Panc1 (cell line): ENCODE data around the gene CRK. TPM values are rescaled to one million over a fixed set of nuclear protein-coding genes. Genes with fewer than 3 reads are reported as not detected.

Experiments
- ATAC-seq: fragments of 200-7000 bp; cut with Tn5 transposase; 2 replicates; pipeline ENCODE4 v1.9.1; 2020; ENCODE audit warnings: mild to moderate bottlenecking, moderate library complexity
- BruUV-seq: library from RNA; stranded (reverse); fragments of 400-500 nt; replicated peaks from 2 replicates; lab custom pipeline; 2021; lab: Mats Ljungman, UMichigan
- CTCF ChIA-PET: fragments of 300-600 bp; sonication (Branson Sonifier 250); formaldehyde crosslinking; loops from one replicate; lab custom pipeline; 2022; ENCODE audit warnings: antibody characterized with exemption; lab: Charles Lee
- POLR2A ChIA-PET: fragments of 300-600 bp; sonication (Branson Sonifier 250); formaldehyde crosslinking; loops from one replicate; lab custom pipeline; 2022; ENCODE audit warnings: antibody characterized with exemption; lab: Charles Lee
- DNase-seq: peaks from one replicate; pipeline ENCODE4 v3.0.0-alpha.2; 2010; ENCODE audit warnings: low read depth, low spot score
- H3K27ac ChIP-seq: 2 replicates; pipeline ENCODE4 v1.5.1; 2011; ENCODE audit warnings: mild to moderate bottlenecking, low read length, inconsistent platforms
- H3K27me3 ChIP-seq: fragments of 200-500 bp; sonication (Bioruptor generic); 2 replicates; pipeline ENCODE4 v1.6.0; 2014; ENCODE audit warnings: low read length, inconsistent platforms; ENCODE audit not compliant: control insufficient read depth, insufficient read depth
- H3K36me3 ChIP-seq: fragments of 200-500 bp; sonication (Bioruptor generic); 2 replicates; pipeline ENCODE4 v1.5.1; 2014; ENCODE audit warnings: inconsistent platforms, mild to moderate bottlenecking, low read length, moderate library complexity; ENCODE audit not compliant: control insufficient read depth, insufficient read depth
- H3K4me1 ChIP-seq: 2 replicates; pipeline ENCODE4 v1.5.1; 2011; ENCODE audit warnings: inconsistent platforms, mild to moderate bottlenecking, low read length, moderate library complexity; ENCODE audit not compliant: control insufficient read depth, insufficient read depth
- H3K4me3 ChIP-seq, 2 experiments: 2 replicates each; pipeline ENCODE4 v1.5.1; 2011 to 2012; ENCODE audit warnings: low read depth in 2 of 2, low read length in 2 of 2, mild to moderate bottlenecking in 2 of 2, inconsistent platforms in 1 of 2, moderate library complexity in 1 of 2
- H3K9me3 ChIP-seq: fragments of 200-500 bp; sonication (Bioruptor generic); 2 replicates; pipeline ENCODE4 v1.5.1; 2014; ENCODE audit warnings: low read depth, mild to moderate bottlenecking, inconsistent platforms, low read length, moderate library complexity; ENCODE audit not compliant: control insufficient read depth, insufficient read depth
- POLR2AphosphoS5 ChIP-seq: IDR thresholded peaks from 2 replicates; pipeline ENCODE4 v1.6.1; 2012; ENCODE audit warnings: mild to moderate bottlenecking, low read depth, low read length, moderate library complexity
- REST ChIP-seq, 2 experiments: IDR thresholded peaks; 2 replicates each; pipeline ENCODE4 v1.6.1; 2011 to 2012; ENCODE audit warnings: low read depth in 2 of 2, control low read depth in 1 of 2, low read length in 1 of 2, mild to moderate bottlenecking in 1 of 2, moderate library complexity in 1 of 2; ENCODE audit not compliant: insufficient read depth in 1 of 2
- SIN3A ChIP-seq: IDR thresholded peaks from 2 replicates; pipeline ENCODE4 v1.6.1; 2012; ENCODE audit warnings: low read depth, mild to moderate bottlenecking, low read length, moderate library complexity, borderline replicate concordance; ENCODE audit not compliant: insufficient read depth
- TCF7L2 ChIP-seq: IDR thresholded peaks from 2 replicates; pipeline ENCODE4 v1.6.1; 2011; ENCODE audit warnings: mild to moderate bottlenecking, low read depth, low read length, inconsistent platforms
- in situ Hi-C: cut with HindIII; loops from 2 replicates; pipeline ENCODE4 v1.10.0; 2016; ENCODE audit warnings: low sequenced_read_pairs, low pct_unique_long_range_greater_than_20kb
- intact Hi-C: fragments of 100-400 bp; cut with micrococcal nuclease; formaldehyde crosslinking; loops from one replicate; pipeline ENCODE4 v1.10.0; 2022; ENCODE audit not compliant: unreplicated experiment
- total RNA-seq: library from RNA; stranded (reverse); gene quantifications from one replicate; pipeline ENCODE4 v1.2.1, GENCODE V29; 2021; ENCODE audit not compliant: unreplicated experiment
- TF ChIP-seq, protein P1 (sequence below): fragments of 450-650 bp; IDR thresholded peaks from 2 replicates; pipeline ENCODE4 v1.5.1; 2017; ENCODE audit warnings: mild to moderate bottlenecking

Gene CRK
- total RNA-seq, 1 experiment from 2014 or later: 67.0 TPM

DNA sequence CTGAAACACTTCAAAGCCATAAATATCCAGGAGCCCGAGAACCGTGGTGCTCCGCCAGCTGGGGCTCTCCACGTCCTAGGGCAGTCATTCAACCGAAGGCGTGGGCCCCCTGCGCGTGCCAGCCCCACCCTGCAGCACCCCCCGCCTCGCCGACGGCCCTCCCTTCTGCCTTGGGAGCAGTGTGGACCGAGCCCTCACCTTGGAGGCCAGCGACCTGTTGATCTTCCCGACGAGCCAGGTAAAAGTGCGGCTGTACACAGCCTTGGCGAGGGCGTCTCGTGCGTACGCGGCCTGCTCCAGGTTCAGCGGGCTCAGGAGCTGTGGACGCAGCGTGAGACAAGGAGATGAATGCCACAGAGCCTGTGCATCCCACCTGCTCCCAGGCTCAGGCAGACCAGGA lies 22.4 kb upstream of the CRK start:
- Histone ChIP-seq H3K36me3 (peaks cover 2% of the 10 kb centered on the region; the same call in 1 of the 2 replicates), H3K27ac (no peak overlapping the region), H3K27me3 (no peaks in the 10 kb centered on the region), H3K4me3 (no peak overlapping the region), H3K4me1 (peaks cover 2% of the 10 kb centered on the region; the same call in 1 of the 2 replicates), H3K9me3 (no peaks in the 10 kb centered on the region)
- BruUV-seq: no TSS peak
- ATAC-seq (no peak), DNase-seq (no peak)
- TF ChIP-seq, protein P1, sequence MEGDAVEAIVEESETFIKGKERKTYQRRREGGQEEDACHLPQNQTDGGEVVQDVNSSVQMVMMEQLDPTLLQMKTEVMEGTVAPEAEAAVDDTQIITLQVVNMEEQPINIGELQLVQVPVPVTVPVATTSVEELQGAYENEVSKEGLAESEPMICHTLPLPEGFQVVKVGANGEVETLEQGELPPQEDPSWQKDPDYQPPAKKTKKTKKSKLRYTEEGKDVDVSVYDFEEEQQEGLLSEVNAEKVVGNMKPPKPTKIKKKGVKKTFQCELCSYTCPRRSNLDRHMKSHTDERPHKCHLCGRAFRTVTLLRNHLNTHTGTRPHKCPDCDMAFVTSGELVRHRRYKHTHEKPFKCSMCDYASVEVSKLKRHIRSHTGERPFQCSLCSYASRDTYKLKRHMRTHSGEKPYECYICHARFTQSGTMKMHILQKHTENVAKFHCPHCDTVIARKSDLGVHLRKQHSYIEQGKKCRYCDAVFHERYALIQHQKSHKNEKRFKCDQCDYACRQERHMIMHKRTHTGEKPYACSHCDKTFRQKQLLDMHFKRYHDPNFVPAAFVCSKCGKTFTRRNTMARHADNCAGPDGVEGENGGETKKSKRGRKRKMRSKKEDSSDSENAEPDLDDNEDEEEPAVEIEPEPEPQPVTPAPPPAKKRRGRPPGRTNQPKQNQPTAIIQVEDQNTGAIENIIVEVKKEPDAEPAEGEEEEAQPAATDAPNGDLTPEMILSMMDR: no peak
- no peak for TF ChIP-seq REST (IDR thresholded peaks at IDR 0.05; ENCODE audit: insufficient read depth in 1 of 2, low read depth in 2 of 2, low read length in 1 of 2)
- TF ChIP-seq POLR2AphosphoS5: no peak
- TF ChIP-seq TCF7L2: no peak
- TF ChIP-seq SIN3A: no peak
- CTCF ChIA-PET: no interaction called here
- in situ Hi-C loops: no loop called here
- POLR2A ChIA-PET: interaction anchor here (0.6 kb wide), 1 partner anchor 19 kb away, joined by 3 read pairs; no protein-coding TSS in a partner anchor
- intact Hi-C loops: no loop called here

- TF ChIP-seq SIN3A (no peak), TCF7L2 (no peak), REST (IDR thresholded peaks at IDR 0.05; ENCODE audit: insufficient read depth in 1 of 2, low read depth in 2 of 2, low read length in 1 of 2) (no peak), POLR2AphosphoS5 (no peak)
- TF ChIP-seq, protein P1: no peak
- ATAC-seq (no peak), DNase-seq (no peak)
- H3K27me3 ChIP-seq: no peaks in the 10 kb centered on the region
- 0 out of 2 replicates have a peak overlapping the region, but pooled peaks have one; percentile 8 for H3K27ac ChIP-seq
- ChIA-PET POLR2A (no interaction called here), CTCF (interaction anchor here (0.9 kb wide), 1 partner anchor 114 kb away, joined by 3 read pairs; no protein-coding TSS in a partner anchor)
- H3K4me1 ChIP-seq: peaks cover 2% of the 10 kb centered on the region; the same call in 1 of the 2 replicates
- BruUV-seq: no TSS peak
- peaks cover 2% of the 10 kb centered on the region for H3K36me3 ChIP-seq
- intact Hi-C loops: no loop called here
- in situ Hi-C loops: no loop called here
- H3K4me3 ChIP-seq: no peak overlapping the region
- no peaks in the 10 kb centered on the region for H3K9me3 ChIP-seq
These were observed 19.4 kb upstream of the CRK start for GRCh38 chr17:1475321-1475854.
